MG63 (cell line): ENCODE results near the gene TBX6. TPM values are rescaled to one million over a fixed set of nuclear protein-coding genes. Genes with fewer than 3 reads are reported as not detected.

ENCODE experiments used
- DNase-seq: peaks from one replicate; pipeline ENCODE4 v3.0.0-alpha.2; 2020
- H3K27me3 ChIP-seq: fragments of 250-450 bp; sonication (Bioruptor Pico); 2 replicates; pipeline ENCODE4 v1.5.1; 2020; ENCODE audit warnings: mild to moderate bottlenecking, moderate library complexity
- H3K36me3 ChIP-seq: fragments of 250-450 bp; sonication (Bioruptor Pico); 2 replicates; pipeline ENCODE4 v1.5.1; 2020; ENCODE audit warnings: mild to moderate bottlenecking, moderate library complexity
- H3K4me3 ChIP-seq: fragments of 250-450 bp; sonication (Bioruptor Pico); 2 replicates; pipeline ENCODE4 v1.5.1; 2020; ENCODE audit warnings: mild to moderate bottlenecking, moderate library complexity
- H3K9me3 ChIP-seq: fragments of 250-450 bp; sonication (Bioruptor Pico); 2 replicates; pipeline ENCODE4 v1.5.1; 2020; ENCODE audit warnings: mild to moderate bottlenecking, moderate library complexity
- total RNA-seq: library from RNA; depleted of rRNA; stranded (reverse); fragments of >200 nt; shearing (Covaris generic); gene quantifications from 2 replicates; pipeline ENCODE4 v1.2.3, GENCODE V29; 2014; ENCODE audit warnings: low replicate concordance

TBX6 gene
- total RNA-seq, 1 experiment from 2014 or later: 0.30 TPM

- no peak for DNase-seq
- Histone ChIP-seq H3K36me3 (peaks cover 86% of the 10 kb centered on the region), H3K4me3 (no peak overlapping the region), H3K9me3 (no peaks in the 10 kb centered on the region), H3K27me3 (no peaks in the 10 kb centered on the region)
Observed at GRCh38 chr16:30082545-30083090, 9.1 kb downstream of the TBX6 start.

GRCh38 chr16:30079480-30079879 lies 12.2 kb downstream of the TBX6 start:
- Histone ChIP-seq H3K36me3 (peaks cover 84% of the 10 kb centered on the region), H3K9me3 (no peaks in the 10 kb centered on the region), H3K4me3 (no peak overlapping the region), H3K27me3 (no peaks in the 10 kb centered on the region)
- no peak for DNase-seq

GRCh38 chr16:30078744-30079143 lies 13.0 kb downstream of the TBX6 start:
- DNase-seq: no peak
- H3K4me3 ChIP-seq: no peak overlapping the region

GRCh38 chr16:30077656-30078055 lies 14.1 kb downstream of the TBX6 start:
- Histone ChIP-seq H3K36me3 (peaks cover 76% of the 10 kb centered on the region), H3K9me3 (no peaks in the 10 kb centered on the region), H3K4me3 (peak overlapping the region; percentile 89), H3K27me3 (no peaks in the 10 kb centered on the region)
- DNase-seq: no peak

More at GRCh38 chr16:30078744-30079143, 13.0 kb downstream of the TBX6 start:
- peaks cover 81% of the 10 kb centered on the region for H3K36me3 ChIP-seq
- no peaks in the 10 kb centered on the region for H3K27me3 ChIP-seq
- no peaks in the 10 kb centered on the region for H3K9me3 ChIP-seq

- no peaks in the 10 kb centered on the region for H3K9me3 ChIP-seq
- peak overlapping the region; percentile 89 for H3K4me3 ChIP-seq
- peak; percentile 35 for DNase-seq
- no peaks in the 10 kb centered on the region for H3K27me3 ChIP-seq
- peaks cover 76% of the 10 kb centered on the region for H3K36me3 ChIP-seq
Observed at GRCh38 chr16:30076276-30076791, 15.4 kb downstream of the TBX6 start.

- H3K36me3 ChIP-seq: peaks cover 76% of the 10 kb centered on the region
- H3K9me3 ChIP-seq: no peaks in the 10 kb centered on the region
- DNase-seq: peak; percentile 96
- no peaks in the 10 kb centered on the region for H3K27me3 ChIP-seq
- H3K4me3 ChIP-seq: peak within 1 kb of the TSS; percentile 89
Observed at GRCh38 chr16:30075503-30076275, 16.0 kb downstream of the TBX6 start, which contains the start of gene PPP4C. Gene PPP4C, plus strand, starts transcription at chr16:30075994. Its CDS starts 384 bp downstream, at chr16:30076378.

GRCh38 chr16:30070490-30070889 lies 21.2 kb downstream of the TBX6 start:
- H3K36me3 ChIP-seq: peaks cover 81% of the 10 kb centered on the region
- no peak for DNase-seq
- no peaks in the 10 kb centered on the region for H3K27me3 ChIP-seq
- H3K9me3 ChIP-seq: no peaks in the 10 kb centered on the region
- H3K4me3 ChIP-seq: no peak overlapping the region

- H3K9me3 ChIP-seq: no peaks in the 10 kb centered on the region
- DNase-seq: no peak
- no peak overlapping the region for H3K4me3 ChIP-seq
- H3K36me3 ChIP-seq: peaks cover 84% of the 10 kb centered on the region
- H3K27me3 ChIP-seq: no peaks in the 10 kb centered on the region
Observed at GRCh38 chr16:30069611-30070462, 21.9 kb downstream of the TBX6 start.

GRCh38 chr16:30068750-30069610 lies 22.7 kb downstream of the TBX6 start:
- DNase-seq: no peak
- Histone ChIP-seq H3K4me3 (no peak overlapping the region), H3K36me3 (peaks cover 89% of the 10 kb centered on the region), H3K9me3 (no peaks in the 10 kb centered on the region), H3K27me3 (no peaks in the 10 kb centered on the region)

GRCh38 chr16:30068333-30068732 lies 23.4 kb downstream of the TBX6 start:
- no peak for DNase-seq
- Histone ChIP-seq H3K36me3 (peaks cover 86% of the 10 kb centered on the region), H3K27me3 (no peaks in the 10 kb centered on the region), H3K4me3 (no peak overlapping the region), H3K9me3 (no peaks in the 10 kb centered on the region)

GRCh38 chr16:30067584-30067916 lies 24.2 kb downstream of the TBX6 start:
- Histone ChIP-seq H3K27me3 (no peaks in the 10 kb centered on the region), H3K4me3 (peak overlapping the region; percentile 88), H3K36me3 (peaks cover 80% of the 10 kb centered on the region), H3K9me3 (no peaks in the 10 kb centered on the region)
- DNase-seq: no peak

- H3K36me3 ChIP-seq: peaks cover 74% of the 10 kb centered on the region
- no peak for DNase-seq
Observed at GRCh38 chr16:30066761-30067583, 24.8 kb downstream of the TBX6 start.

GRCh38 chr16:30065943-30066760 lies 25.6 kb downstream of the TBX6 start:
- H3K9me3 ChIP-seq: no peaks in the 10 kb centered on the region
- no peaks in the 10 kb centered on the region for H3K27me3 ChIP-seq
- DNase-seq: peak; percentile 74
- peak overlapping the region; percentile 88 for H3K4me3 ChIP-seq
- peaks cover 66% of the 10 kb centered on the region for H3K36me3 ChIP-seq

More at GRCh38 chr16:30066761-30067583, 24.8 kb downstream of the TBX6 start:
- Histone ChIP-seq H3K9me3 (no peaks in the 10 kb centered on the region), H3K4me3 (peak overlapping the region; percentile 88), H3K27me3 (no peaks in the 10 kb centered on the region)

GRCh38 chr16:30065102-30065942 lies 26.4 kb downstream of the TBX6 start, which contains the start of gene ALDOA:
Gene ALDOA, plus strand, starts transcription at chr16:30065760. Its CDS starts 1,138 bp downstream, at chr16:30066898.
- no peaks in the 10 kb centered on the region for H3K9me3 ChIP-seq
- DNase-seq: peak; percentile 99
- H3K36me3 ChIP-seq: peaks cover 60% of the 10 kb centered on the region
- no peaks in the 10 kb centered on the region for H3K27me3 ChIP-seq
- H3K4me3 ChIP-seq: peak within 1 kb of the TSS; percentile 88
